ENCODE results near the gene MAPK7. TPM values are rescaled to one million over a fixed set of nuclear protein-coding genes. Genes with fewer than 3 reads are reported as not detected.

The MAPK7 gene
- total and polyA plus RNA-seq, 8 donors: 19.8 to 33.8 (median 24.3) TPM

DNA sequence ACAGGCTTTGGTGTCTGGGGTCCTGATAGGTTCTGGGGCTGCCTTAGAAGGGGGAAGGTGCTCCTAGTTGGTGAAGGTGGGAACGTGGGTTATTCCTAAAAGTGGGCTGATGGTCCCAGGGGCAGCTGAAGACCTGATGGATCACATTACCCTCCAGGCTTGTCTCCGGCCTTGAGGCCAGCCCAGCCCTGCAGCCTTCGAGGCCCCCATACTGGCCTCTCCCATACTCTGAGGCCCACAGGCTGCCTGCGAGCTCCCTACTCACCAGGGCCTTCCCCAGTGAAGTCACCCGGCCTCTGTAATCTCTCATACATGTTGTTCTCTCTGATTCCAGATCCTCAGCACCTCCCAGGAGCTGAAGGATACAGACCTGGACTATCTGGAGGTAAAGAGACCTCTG, 35.5 kb downstream of the MAPK7 start:
- ATAC-seq: no peak

DNA sequence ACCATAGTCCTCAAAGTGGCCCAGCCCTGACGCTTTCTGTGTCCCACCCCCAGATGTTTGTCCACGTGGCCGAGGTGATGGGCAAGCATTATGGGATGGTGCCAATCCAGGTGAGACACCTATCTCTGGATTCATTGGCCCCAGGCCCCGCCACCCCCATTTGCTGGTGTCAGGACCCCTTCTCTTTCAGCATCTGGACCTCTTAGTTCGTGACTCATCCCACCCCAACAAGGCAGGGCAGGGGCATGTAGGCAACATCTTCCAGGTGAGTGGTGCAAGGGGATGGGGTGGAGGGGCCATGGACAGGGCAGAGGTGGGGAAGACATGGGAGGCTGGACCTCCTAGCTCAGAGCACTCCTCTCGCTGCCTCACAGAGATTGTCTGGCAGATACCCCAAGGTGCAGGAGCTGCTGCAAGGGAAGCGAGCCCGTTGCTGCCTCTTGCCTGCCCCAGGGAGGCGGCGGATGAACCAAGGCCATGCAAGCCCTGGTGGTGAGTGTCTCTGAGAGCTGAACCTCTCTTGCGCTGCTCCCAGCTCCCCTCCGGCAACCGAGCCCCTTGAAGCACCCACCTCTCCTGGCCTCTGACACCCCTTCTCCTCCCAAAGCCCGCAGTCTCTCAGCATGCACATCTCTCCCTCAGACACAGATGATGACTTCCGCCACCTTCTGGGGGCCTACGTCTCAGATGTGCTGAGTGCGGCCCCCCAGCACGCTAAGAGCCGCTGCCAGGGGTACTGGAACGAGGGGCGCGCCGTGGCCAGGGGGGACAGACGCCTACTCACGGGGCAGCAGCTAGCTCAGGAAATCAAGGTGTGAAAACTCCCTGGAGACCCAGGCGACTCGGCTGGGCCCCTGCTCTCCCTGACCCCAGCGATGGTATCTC, 36.3 kb downstream of the MAPK7 start:
- no peak overlapping the region for H3K4me3 ChIP-seq
- TF ChIP-seq, protein P1, sequence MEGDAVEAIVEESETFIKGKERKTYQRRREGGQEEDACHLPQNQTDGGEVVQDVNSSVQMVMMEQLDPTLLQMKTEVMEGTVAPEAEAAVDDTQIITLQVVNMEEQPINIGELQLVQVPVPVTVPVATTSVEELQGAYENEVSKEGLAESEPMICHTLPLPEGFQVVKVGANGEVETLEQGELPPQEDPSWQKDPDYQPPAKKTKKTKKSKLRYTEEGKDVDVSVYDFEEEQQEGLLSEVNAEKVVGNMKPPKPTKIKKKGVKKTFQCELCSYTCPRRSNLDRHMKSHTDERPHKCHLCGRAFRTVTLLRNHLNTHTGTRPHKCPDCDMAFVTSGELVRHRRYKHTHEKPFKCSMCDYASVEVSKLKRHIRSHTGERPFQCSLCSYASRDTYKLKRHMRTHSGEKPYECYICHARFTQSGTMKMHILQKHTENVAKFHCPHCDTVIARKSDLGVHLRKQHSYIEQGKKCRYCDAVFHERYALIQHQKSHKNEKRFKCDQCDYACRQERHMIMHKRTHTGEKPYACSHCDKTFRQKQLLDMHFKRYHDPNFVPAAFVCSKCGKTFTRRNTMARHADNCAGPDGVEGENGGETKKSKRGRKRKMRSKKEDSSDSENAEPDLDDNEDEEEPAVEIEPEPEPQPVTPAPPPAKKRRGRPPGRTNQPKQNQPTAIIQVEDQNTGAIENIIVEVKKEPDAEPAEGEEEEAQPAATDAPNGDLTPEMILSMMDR (IDR thresholded peaks at IDR 0.05): no peak
- intact Hi-C loops (cut with DNase I): no loop called here
- H3K9me3 ChIP-seq: no peaks in the 10 kb centered on the region
- H3K36me3 ChIP-seq: no peaks in the 10 kb centered on the region
- peaks cover 0 to 3% of the 10 kb centered on the region in 2 donors for H3K4me1 ChIP-seq
- ATAC-seq (no peak), DNase-seq (no peak)
- H3K27me3 ChIP-seq: peaks cover 0 to 12% of the 10 kb centered on the region in 2 donors
- H3K27ac ChIP-seq: no peak overlapping the region

More for the DNA sequence above, 35.5 kb downstream of the MAPK7 start:
- TF ChIP-seq, protein P1 (IDR thresholded peaks at IDR 0.05): no peak
- Histone ChIP-seq H3K9me3 (no peaks in the 10 kb centered on the region), H3K27me3 (peaks cover 0 to 12% of the 10 kb centered on the region in 2 donors), H3K4me3 (no peak overlapping the region), H3K36me3 (no peaks in the 10 kb centered on the region), H3K27ac (no peak overlapping the region), H3K4me1 (peaks cover 0 to 3% of the 10 kb centered on the region in 2 donors)
- intact Hi-C loops (cut with DNase I): no loop called here
- DNase-seq: no peak

DNA sequence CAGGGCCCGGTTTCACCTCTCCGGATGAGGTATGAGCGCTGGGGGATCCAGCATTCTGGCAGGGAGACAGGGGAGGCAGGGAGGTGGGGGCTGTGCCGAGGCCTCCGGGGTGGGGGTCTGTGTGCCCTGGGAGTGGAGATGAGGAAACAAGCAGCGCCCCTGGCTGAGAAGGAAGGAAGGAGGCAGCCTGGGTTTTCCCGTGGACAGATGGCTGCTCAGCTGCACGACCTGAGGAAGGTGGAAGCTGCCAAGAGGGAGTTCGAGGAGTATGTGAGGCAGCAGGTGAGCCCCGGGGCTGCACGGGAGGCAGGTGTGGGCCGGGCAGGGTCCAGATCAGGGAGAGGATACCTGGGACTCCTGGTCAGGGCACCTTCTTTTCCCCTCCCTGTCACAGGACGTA, 37.0 kb downstream of the MAPK7 start:
- no peak overlapping the region for H3K27ac ChIP-seq
- no peak for ATAC-seq
- H3K9me3 ChIP-seq: no peaks in the 10 kb centered on the region
- peaks cover 0 to 12% of the 10 kb centered on the region in 2 donors for H3K27me3 ChIP-seq
- peaks cover 0 to 3% of the 10 kb centered on the region in 2 donors for H3K4me1 ChIP-seq
- H3K4me3 ChIP-seq: no peak overlapping the region
- DNase-seq: peak in 1 of 4 donors; percentile 50
- TF ChIP-seq, protein P1 (IDR thresholded peaks at IDR 0.05): no peak
- intact Hi-C loops (cut with DNase I): no loop called here
- no peaks in the 10 kb centered on the region for H3K36me3 ChIP-seq

DNA sequence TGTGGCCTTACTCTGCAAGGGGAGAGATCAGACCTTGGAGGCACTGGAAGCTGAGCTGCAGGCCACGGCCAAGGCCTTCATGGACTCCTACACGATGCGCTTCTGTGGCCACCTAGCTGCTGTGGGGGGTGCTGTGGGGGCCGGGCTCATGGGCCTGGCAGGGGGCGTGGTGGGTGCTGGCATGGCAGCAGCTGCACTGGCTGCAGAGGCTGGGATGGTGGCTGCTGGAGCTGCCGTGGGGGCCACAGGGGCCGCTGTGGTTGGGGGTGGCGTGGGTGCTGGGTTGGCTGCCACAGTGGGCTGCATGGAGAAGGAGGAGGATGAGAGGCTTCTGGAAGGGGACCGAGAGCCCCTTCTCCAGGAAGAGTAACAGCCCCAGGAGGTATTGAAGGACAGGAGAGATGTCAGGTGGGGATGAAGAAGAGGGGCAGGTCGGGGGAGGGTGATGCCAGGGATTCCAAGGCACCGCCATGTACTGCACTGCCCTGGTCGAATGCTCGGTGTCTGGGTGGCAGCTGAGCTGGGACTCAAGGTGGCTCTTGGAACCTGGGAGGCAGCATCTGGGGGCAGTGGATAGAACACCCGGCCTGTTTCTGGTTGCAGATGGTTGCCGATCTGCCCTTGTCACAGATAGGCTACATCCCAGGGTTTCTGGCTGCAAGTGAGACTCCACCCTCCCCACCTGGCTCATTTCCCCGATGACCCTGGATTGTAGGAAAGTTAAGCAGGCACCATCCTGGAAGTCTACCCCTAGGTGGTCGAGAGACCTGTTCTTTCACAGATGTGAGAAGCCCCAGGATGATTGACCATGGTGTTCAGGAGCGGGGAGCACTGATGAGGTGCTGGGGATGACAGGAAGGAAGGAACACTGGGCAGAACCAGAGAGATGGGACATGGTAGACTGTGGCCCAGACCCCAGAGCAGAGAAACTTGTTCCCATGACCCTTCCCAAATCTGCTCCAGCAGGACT, 37.8 kb downstream of the MAPK7 start:
- no peaks in the 10 kb centered on the region for H3K36me3 ChIP-seq
- TF ChIP-seq, protein P1 (IDR thresholded peaks at IDR 0.05): no peak
- DNase-seq (peak in 1 of 4 donors; percentile 65), ATAC-seq (no peak)
- H3K4me3 ChIP-seq: no peak overlapping the region
- no peaks in the 10 kb centered on the region for H3K4me1 ChIP-seq
- H3K9me3 ChIP-seq: no peaks in the 10 kb centered on the region
- intact Hi-C loops (cut with DNase I): no loop called here
- peaks cover 0 to 10% of the 10 kb centered on the region in 2 donors for H3K27me3 ChIP-seq
- no peak overlapping the region for H3K27ac ChIP-seq
